GM12872 (cell line): ENCODE measurements around the gene RNF168.

Experiments
- CTCF ChIP-seq: IDR thresholded peaks from 3 replicates; pipeline ENCODE4 v1.5.1; 2011; ENCODE audit warnings: low read depth, mild to moderate bottlenecking, low read length, moderate library complexity; ENCODE audit not compliant: insufficient read depth

RNF168 gene

GRCh38 chr3:196463478-196463756 lies 40.2 kb downstream of the RNF168 start:
- TF ChIP-seq CTCF = no peak

- TF ChIP-seq CTCF = no peak
Observed at GRCh38 chr3:196458063-196458462, 45.5 kb downstream of the RNF168 start.

GRCh38 chr3:196457470-196457869 lies 46.1 kb downstream of the RNF168 start:
- 0 out of 3 replicates have a peak, but pooled peaks have one; percentile 15 for TF ChIP-seq CTCF

GRCh38 chr3:196454935-196455334 lies 48.6 kb downstream of the RNF168 start:
- TF ChIP-seq CTCF = no peak

- TF ChIP-seq CTCF = peak; percentile 46; the same call in 2 of the 3 replicates
Observed at GRCh38 chr3:196445391-196445790, 58.2 kb downstream of the RNF168 start.

- no peak for TF ChIP-seq CTCF
Observed at GRCh38 chr3:196444500-196444894, 59.1 kb downstream of the RNF168 start.

- TF ChIP-seq CTCF = no peak
Observed at GRCh38 chr3:196440696-196441095, 62.9 kb downstream of the RNF168 start.

- TF ChIP-seq CTCF = no peak
Observed at GRCh38 chr3:196440041-196440537, 63.5 kb downstream of the RNF168 start.
